IPS-NIHi11 (cell line): ENCODE results near the gene ANKIB1.

Source experiments
- DNase-seq: peaks from one replicate; pipeline ENCODE4 v3.0.0; 2012; ENCODE audit warnings: mixed read lengths, low spot score

The ANKIB1 gene

GRCh38 chr7:92266415-92267241 is 20.9 kb downstream of the ANKIB1 start:
- DNase-seq = no peak

DNA sequence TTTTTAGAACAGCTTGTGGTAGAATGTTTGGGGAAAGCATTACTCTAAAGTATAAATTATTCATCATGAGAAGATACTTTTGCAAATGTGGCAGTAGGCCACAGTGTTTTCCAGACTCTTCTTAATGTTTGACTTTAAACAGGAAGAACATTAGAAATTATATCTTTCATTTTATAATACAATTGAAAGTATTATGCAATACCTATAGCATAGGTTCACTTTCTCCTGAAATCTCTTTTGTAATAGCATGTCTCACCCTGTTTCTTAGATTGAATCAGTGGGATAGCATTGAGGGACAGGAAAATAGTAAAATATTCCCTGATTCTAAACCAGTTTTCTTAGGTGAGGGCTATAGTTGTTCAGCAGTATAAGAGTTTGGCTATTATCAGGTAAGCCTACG is 23.1 kb downstream of the ANKIB1 start:
- no peak for DNase-seq

GRCh38 chr7:92275327-92275726 is 29.6 kb downstream of the ANKIB1 start:
- DNase-seq = no peak

DNA sequence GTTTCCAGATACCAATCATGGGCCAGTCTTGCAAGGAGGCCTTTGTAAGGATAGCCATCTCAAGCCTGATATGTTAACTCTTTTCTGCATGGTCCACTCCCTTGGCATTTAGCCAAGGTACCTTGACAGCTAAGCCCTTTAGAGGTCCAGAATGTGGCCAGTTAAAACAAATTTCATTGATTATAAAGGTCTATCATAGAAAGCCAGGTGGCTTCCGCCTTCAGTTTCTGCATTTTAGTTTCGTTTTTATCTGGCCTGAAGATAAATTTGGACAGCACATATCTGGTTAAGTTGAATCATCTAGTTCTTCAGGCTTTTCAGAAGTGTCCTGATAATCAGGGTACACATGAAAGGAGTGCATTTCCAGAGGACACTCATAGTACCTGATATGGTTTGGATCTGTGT is 30.7 kb downstream of the ANKIB1 start:
- DNase-seq = no peak

DNA sequence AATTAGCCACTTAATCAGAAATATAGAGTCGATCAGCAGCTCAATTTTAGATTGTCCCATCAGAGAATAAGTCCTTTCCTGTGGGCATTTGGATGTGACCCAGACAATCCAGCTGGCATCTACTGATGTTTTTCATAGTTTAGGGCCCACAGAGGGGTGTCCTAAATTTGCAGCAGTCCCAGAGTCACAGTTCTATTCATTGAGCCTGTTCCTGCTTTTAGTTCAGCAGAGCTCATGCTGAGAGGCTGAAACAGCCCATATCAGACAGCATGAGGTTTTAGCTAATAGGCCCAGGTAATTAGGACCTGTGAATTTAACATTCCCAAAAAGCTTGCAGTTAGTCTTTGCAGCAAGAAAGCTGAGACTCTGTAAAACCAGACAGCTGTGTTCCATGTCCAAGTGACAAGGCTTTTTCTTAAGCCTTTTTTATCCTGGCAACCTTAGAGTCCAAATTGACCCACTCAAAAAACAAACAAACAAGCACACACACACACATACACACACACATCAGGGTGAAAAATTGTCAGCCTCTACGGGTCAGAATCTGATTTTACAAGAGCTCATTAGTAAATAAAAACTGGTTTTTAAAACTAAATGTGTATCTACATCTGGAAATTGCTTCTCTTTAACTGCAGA is 33.7 kb downstream of the ANKIB1 start:
- DNase-seq = no peak

DNA sequence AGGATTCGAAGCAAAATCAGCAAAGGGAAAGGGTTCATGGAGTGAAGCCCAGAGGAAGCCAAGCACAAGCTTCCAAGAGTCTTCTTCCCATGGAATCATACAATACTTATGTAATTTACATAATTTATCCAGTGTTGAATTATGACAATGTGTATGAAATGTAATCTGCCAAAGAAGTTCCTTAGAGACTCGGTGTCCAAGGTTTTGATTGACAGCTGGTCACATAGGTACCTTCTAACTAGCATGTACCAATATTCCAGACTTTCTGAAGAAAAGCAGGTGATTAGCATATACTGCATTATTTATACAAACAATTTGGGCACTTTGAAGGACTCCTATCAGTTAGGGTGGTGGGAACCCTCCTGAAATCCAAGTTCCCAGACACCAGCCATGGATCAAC is 35.3 kb downstream of the ANKIB1 start:
- no peak for DNase-seq

DNA sequence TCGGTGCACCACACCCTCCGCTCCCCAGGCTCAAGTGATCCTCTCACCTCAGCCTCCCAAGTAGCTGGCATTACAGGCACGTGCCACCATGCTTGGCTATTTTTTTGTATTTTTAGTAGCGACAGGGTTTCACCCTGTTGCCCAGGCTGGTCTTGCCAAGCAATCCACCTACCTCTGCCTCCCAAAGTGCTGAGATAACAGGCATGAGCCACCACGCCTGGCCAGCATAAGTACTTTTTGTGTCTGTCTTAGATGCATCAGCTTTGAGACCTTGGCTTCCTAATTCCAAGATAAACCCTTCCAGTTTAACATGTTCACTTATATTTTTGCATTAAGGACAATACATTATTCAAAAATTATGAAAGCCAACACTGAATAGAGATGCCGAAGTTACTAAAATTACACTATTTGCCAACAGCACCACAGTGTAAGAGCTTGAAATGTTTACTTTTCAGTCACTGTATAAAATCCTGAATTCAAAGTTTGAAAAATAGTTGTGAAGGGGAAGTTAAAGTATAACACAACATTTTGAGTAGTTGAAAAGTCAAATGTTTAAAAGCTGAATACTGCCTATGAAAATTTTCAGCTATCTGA is 36.5 kb downstream of the ANKIB1 start:
- DNase-seq = no peak

DNA sequence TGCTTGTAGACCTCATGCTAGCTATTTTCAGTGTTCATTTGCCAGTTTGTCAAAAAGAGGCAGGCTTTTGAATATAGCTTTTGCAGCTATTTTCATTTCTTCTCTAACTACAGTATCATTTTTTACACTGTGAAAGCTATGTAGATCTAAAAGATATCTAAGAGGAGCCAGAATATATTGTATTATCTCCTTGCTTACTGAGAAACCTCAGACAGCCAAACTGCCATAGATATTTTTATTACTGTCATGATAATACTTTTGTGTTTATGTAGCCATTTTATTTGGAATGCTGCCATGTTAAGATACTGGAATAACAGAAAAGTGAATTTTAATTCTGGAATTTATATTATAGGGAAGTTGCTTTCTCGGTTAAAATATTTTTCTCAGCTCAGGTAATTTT is 37.2 kb downstream of the ANKIB1 start:
- DNase-seq = no peak

DNA sequence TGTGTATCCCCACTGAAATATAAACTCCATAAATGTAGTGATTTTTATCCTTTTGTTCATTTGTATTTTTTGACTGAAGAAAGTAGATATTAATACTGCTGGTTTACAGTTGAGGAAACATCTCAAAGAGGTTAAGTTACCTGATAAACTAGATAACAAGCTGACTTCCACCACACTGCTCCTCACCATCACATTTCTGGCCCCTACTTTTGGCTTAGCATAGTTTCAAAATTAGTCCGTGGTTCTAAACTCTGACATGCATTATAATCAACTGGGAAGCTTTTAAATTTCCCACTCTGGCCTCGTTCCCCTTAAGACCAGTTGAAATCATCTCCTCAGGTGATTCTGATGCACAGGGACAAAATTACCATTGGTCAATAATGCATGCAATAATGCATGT is 43.5 kb downstream of the ANKIB1 start:
- no peak for DNase-seq

- DNase-seq = no peak
Measured at GRCh38 chr7:92292981-92293380, 47.2 kb downstream of the ANKIB1 start.

- no peak for DNase-seq
Measured at GRCh38 chr7:92293896-92294590, 48.3 kb downstream of the ANKIB1 start.

- DNase-seq = no peak
Measured at GRCh38 chr7:92295391-92295790, 49.6 kb downstream of the ANKIB1 start.

DNA sequence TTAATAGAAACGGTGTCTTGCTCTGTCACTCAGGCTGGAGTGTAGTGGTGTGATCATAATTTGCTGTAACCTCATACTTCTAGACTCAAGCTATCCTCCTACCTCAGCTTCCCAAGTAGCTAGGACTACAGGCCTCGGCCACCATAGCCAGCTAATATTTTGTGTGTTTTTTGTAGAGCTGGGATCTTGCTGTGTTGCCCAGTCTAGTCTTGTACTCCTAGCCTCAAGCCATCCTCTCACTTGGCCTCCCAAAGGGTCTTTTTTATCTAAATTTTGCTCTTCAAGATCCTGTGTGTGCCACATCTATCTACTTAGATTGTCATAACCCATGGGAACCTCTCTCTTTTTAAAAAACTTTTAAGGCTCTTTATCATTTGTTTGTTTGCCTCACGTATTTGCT is 50.5 kb downstream of the ANKIB1 start:
- DNase-seq = no peak

- DNase-seq = no peak
Measured at GRCh38 chr7:92296880-92297445, 51.2 kb downstream of the ANKIB1 start.

DNA sequence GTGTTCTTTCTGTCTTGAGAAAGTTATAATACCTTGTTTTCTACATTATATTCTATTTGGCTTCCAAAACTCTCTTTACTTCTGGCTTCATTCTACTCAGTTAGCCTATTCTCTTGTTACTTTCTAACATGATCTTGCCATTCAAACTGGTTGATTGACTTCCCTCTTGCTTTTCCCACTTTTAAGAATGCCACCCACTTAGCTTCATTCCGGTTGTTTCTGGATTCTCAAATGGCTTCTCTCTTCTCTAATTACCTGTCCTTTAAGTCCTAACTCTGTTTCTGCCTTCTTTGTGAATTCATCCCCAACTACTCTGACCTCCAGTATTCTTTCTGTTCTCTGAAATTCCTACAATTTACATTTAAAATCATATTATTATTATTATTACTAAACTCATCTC is 52.0 kb downstream of the ANKIB1 start:
- no peak for DNase-seq

DNA sequence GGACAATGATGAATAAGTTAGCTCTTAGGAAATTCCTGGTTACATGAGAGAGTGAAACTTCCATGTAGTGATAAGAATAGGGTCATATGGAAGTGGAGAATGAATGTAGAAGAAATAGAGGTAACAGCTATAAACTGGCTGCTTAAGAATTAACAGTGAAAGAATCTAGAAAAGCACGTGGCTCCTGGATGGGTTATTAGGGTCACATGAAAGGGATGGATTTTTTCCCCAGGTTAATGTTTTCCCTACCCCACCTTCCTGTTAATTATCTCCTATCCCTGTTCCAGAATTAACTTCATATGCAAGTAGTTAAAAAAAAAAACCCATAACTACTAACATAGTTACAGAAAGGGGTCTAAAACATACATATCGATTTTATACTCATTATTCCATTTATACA is 58.0 kb downstream of the ANKIB1 start:
- DNase-seq = no peak

GRCh38 chr7:92304406-92304893 is 58.7 kb downstream of the ANKIB1 start:
- DNase-seq = no peak

DNA sequence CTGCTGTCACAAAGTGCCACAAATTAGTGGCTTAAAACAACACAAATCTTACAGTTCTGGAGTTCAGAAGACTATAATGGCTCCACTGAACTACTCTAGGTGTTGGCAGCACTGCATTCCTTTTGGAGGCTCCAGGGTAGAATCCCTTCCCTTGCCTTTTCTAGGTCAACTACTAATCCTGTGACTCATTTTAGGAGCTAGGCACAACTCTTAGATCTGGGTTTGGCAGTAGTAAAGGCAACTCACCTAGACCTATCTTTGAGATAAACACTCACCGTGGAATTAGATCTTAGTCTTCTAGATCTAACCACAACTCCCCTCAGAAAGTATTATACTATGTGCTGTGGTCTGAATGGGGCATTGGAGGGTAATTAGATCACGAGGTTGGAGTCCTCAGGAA is 60.4 kb downstream of the ANKIB1 start:
- DNase-seq = no peak

DNA sequence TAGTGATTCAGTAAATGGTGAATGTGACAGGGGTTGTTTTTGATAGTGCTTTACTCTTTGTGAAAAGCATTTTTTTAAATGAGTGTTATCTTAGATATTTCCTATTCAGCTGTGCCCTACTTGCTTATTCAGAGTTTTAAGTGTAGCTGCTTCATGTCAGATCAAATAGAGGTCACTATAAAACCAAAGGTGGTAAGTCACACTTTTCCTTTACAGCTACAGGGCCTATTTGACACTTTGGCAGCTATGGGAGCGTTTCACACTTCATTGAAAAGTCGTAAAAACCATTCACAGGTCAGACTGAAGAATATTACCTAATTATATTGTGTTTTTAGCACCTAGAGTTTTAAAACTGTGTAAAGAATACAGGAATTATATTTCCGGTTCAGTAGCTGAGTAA is 67.3 kb downstream of the ANKIB1 start:
- no peak for DNase-seq

DNA sequence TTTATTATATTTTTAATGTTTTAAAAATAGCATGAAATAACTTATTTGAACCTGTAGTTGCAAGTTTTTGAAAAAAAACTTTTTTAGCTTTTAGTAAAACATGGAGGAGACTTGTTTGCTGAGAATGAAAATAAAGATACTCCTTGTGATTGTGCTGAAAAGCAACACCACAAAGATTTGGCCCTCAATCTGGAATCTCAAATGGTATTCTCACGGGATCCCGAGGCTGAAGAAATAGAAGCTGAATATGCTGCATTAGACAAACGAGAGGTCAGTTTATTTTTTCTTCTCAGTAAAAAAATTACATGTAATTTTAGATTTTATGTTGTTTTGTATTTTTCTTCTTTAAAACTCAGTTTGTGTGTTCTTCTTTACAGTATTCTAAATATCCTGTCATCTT is 73.5 kb downstream of the ANKIB1 start:
- DNase-seq = no peak

DNA sequence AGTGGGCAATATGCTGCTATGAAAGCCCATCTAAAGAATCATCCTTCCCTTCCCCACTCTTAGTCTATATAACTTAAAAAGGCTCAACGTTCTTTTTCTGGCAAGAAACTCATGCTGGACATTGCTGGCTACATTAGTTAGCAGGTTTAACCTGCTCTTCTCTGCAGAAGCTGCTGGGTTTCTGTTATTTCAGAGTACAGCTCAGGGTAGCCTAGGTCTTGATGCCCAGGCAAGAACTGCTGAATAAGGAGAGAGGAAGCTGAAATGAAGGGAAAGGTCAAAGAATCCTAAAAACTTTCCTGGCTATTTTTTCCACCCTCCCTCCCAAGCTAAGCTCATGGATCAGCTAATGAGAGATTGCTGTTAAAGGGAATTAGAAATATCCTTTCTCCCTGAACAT is 79.4 kb downstream of the ANKIB1 start:
- no peak for DNase-seq

DNA sequence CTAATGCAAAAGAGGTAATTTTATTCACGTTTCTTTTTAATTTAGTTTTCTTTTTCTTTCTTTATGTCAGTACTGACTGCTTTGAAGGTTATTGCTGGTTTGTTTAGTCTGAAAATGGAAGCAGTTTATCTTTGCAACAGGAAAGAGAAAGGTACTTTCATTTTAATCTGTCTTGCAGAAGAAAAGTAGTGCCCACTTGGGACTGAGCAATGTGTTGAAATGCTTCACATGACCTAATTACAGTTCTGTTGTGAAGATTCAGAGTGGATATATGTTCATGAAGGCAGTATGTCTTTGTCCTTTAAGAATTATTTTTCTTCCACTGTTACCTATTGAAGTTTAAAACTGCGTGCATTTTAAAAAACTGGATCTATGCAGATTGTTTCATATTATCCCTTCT is 80.1 kb downstream of the ANKIB1 start:
- DNase-seq = no peak
